COLO668 (cell line): ENCODE measurements around the gene PRKACG.
"Not testable (repeated sequence)": the region's sequence is repeated elsewhere in the genome, so short reads cannot be mapped to it uniquely, and the experiment has no call there.

Experiments
- DNase-seq: peaks from one replicate; lab custom pipeline; 2025; ENCODE audit not compliant: unreplicated experiment; lab: John Stamatoyannopoulos, UW

Gene PRKACG

GRCh38 chr9:69027355-69028097 is 13.6 kb upstream of the PRKACG start:
- peak; percentile 32 for DNase-seq

DNA sequence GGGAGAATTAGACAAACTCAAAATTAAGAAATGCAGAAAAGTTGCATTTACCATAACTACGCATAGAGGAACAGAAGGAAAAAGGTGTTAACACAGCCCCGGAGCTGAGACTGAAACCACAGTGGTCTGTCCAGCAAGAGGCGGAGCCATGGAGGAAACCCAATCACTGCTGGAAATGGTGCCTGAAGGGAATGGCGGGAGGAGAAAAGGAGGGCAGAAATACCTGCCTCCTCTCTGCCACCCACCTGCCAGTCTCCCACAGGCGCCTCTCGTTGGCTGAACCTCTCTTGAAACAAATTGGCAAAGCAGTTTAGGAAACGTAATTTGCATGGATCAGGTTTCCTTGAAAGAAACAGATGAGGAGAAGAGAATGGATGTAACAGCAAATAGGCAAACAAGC is 9.7 kb upstream of the PRKACG start:
- no peak for DNase-seq

GRCh38 chr9:69020301-69021145 is 6.6 kb upstream of the PRKACG start:
- DNase-seq = no peak

- DNase-seq = no peak
These were observed 5.9 kb upstream of the PRKACG start for GRCh38 chr9:69019808-69020207.

DNA sequence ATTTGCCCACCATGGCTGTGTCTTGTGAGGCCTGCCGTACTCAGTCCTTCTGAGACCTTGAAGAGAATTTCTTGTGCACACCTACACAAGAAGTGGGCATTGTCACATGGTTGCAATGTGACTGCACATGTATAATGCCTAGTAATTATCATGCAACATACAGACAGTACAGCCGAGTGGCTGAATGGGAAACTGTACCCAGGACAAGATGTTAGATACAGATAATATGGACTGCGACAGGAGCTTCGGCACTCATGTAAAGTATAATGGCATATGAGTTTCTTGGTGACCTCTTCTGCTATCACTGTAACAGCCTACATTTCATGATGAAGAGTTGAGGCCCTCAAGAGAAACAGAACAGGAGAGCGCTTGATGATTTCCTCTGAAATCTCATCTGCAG is 4.8 kb upstream of the PRKACG start:
- no peak for DNase-seq

DNA sequence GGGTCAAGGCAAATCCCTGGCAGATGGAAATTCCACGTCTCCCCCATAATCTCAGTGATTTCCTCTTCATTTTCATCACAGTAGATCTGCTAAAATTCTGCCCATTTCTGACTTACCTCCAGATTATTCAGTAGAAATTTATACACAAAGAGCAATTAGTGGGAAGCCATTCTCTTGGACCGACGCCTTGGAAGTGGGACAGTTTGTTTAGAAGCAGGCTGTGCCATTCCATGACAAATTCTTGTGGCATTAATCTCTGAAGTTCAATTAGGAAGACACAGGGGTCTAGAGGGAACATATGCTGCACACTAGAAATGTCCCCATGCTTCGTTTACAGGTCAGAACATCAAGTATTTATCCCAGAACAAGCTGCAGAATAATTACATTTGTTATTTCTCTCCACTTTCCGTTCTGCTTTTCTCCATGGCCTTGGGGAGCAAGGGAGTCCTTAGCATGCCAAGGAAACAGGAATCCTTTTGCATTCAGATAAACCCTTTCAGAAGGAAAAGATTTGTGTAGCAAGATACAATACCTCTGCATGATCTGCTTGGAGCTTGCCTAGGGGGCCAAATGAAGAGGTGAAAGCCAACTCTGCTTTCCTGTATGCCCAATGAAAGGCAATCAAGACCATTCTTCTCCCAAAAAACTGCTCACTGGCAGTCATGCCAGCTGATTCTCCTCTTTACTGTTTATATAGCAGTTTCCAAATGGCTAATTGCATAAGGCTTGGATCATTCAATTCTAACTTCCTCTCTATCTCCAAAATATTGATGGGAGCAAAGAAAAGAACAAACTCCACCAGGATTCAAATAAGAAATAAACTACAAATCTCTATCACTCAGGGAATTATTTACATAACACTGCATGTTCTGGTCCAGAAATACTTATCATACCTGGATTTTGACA is 2.5 kb upstream of the PRKACG start:
- no peak for DNase-seq

DNA sequence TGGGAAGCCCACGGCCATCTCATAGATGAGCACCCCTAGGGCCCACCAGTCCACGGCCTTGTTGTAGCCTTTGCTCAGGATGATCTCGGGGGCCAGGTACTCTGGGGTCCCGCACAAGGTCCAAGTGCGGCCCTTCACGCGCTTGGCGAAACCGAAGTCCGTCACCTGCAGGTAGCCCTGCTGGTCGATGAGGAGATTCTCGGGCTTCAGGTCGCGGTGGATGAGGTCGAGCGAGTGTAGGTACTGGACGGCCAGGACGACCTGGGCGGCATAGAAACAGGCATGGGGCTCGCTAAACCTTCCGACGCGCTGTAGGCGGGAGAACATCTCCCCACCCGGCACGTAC is 558 bp downstream of the PRKACG start:
- no peak for DNase-seq

GRCh38 chr9:69012696-69013381 is 1.1 kb downstream of the PRKACG start:
- DNase-seq = no peak

- no peak for DNase-seq
These were observed 4.2 kb downstream of the PRKACG start for GRCh38 chr9:69009708-69010107.

DNA sequence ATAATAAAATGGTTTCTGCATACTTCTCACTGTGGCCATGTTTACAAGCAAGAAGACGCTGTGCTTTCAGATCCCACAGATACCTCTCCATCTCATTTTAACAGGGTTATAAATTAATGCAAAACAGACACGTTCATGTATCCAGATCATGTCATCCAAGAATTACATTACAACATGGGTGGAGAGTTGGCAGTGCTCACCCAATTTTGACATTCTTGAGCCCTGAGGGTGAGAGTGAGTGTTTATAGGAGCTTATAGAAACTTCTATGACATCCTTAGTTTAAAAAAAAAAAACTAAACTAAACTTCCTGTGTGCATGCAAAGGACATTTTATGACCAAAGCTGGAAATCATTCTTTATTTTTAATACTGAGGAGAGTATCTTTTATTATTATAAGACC is 9.1 kb downstream of the PRKACG start:
- no peak for DNase-seq

DNA sequence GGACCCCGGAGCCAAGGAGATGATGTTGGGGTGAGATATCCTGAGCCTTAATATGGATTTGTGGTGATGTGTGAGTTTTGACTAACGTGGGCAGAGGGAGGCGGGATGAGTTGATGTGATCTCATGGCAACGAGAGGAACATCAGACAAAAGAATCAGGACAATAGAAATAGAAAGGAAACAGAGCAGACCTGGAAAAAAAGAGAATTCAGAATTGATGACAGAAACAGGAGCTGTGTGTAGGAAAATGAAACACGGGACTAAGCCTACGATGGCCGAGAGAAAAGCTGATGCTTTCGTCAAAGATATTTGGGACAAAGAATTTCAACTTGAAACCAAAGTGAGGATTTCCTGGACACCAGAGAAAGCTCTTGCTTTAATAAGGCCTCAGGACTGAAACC is 10.9 kb downstream of the PRKACG start:
- no peak for DNase-seq

DNA sequence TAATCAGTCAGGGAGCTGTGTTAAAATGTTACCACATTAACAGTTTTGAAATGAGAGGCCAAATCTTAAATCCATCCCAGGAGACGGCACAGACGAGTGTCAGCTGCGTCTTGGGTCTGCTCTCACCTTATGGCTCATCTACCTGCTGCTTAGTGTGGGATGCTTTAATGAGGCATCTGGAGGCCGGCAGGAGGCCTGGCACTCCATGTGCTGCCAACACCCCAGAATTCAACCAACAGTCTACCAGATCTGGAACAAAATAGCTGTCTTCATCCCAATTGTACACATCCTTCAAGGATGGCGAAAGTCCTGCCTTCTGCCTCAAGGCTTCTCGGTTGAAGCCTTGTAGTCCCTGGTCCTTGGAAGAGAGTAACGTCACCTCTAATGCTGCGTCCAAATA is 12.0 kb downstream of the PRKACG start:
- no peak for DNase-seq

DNA sequence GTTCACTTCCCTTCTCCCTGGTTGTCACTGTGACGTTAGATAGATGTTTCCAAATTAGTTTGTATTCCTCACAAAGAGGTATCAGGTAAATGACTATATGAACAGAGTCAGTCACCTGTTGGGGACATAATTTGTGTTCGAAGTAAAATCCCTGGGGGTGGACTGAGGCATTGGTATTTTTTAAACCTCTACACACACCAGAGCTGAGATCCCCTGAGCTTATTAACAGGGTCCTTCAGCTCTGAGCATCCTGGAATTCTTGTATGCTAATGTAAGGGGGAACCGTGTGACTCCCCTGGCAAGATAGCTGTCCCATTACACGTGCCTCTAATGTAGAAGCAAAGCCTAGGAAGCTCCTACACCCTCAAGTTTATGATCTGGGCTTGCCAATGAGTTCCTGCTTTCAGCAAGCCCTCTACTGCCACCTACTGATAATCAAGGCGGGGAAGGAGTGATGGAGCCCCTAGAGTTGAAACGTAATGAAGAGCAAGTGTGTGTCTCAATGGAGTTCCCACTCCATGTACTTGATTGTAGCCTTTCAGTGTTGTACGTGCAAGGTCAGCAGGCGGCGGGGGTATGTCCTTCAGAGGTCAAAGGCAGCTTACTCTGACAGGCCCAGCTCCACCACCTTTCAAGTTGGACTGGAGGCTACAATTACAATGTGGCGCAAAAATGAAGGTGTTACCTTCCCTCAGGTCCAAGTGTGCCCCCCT is 14.4 kb downstream of the PRKACG start:
- peak; percentile 55 for DNase-seq

GRCh38 chr9:68998812-68999211 is 15.1 kb downstream of the PRKACG start:
- no peak for DNase-seq

GRCh38 chr9:68998385-68998784 is 15.5 kb downstream of the PRKACG start:
- no peak for DNase-seq

DNA sequence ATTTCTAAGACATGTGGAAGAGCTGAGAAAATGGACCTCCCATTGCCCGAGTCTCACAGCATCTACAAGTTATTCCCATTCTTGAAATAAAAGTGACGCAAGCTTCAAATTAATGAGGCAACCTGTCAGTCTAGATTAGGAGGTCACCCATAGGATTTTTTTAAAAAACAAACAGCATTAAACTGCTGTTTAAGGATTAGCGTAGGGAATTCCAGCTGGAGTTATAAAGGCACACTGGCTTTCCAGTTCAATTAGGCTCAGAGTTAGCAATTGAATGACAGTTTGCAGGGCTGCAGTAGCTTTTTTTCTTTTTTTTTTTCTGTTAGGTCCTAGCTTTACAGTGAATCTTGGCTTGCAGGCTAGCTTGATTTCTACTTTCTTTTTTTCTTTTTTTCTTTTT is 16.2 kb downstream of the PRKACG start:
- DNase-seq = no peak

GRCh38 chr9:68996462-68996861 is 17.5 kb downstream of the PRKACG start:
- no peak for DNase-seq

DNA sequence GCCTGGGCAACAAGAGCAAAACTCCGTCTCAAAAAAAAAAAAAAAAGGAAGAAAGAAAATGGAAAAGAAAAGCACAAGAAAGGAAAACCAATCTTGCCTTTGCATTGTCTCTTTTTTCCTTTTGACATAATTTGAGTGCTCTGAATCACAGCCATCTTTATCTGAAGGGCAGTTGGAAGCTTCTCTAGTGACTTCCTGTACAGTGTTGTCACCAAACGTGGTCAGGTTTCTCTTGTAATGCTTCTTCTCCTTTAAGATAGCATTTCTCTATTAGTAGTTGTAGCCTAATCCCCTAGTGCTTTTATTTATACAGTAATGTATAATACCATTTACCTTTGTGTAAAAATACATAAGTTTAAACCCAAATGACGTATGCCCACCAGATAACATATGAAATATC is 18.1 kb downstream of the PRKACG start:
- DNase-seq = no peak

GRCh38 chr9:68991457-68991856 is 22.5 kb downstream of the PRKACG start:
- no peak for DNase-seq

DNA sequence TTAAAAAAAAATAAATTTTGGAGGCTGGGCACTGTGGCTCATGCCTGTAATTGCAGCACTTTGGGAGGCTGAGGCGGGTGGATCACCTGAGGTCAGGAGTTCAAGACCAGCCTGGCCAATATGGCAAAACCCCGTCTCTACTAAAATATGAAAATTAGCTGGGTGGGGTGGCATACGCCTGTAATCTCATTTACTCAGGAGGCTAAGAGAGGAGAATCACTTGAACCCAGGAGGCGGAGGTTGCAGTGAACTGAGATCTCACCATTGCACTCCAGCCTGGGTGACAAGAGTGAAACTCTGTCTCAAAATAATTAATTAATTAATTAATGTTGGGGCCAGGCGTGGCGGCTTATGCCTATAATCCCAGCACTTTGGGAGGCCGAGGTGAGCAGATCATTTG is 27.0 kb downstream of the PRKACG start:
- DNase-seq = not testable (repeated sequence)
